Right lung (tissue), 5 donors: ENCODE results near the gene IMMP2L. TPM values are rescaled to one million over a fixed set of nuclear protein-coding genes. Genes with fewer than 3 reads are reported as not detected.

ENCODE experiments used
- DNase-seq, 2 donors: peaks; one replicate each; pipeline ENCODE4 v3.0.0-alpha.2; 2013
- polyA plus RNA-seq, 5 donors: library from polyadenylated mRNA; unstranded; fragments of 120-200 nt; gene quantifications; one replicate each; pipeline versions ENCODE4 v1.2.1 to v1.2.3, GENCODE V29; 2013; ENCODE audit warnings: inconsistent platforms in 1 of 5, low replicate concordance in 1 of 5; ENCODE audit not compliant: insufficient read length in 5 of 5, insufficient read depth in 1 of 5

IMMP2L gene
- polyA plus RNA-seq, 5 donors = 24.1 to 28.9 (median 28.0) TPM

DNA sequence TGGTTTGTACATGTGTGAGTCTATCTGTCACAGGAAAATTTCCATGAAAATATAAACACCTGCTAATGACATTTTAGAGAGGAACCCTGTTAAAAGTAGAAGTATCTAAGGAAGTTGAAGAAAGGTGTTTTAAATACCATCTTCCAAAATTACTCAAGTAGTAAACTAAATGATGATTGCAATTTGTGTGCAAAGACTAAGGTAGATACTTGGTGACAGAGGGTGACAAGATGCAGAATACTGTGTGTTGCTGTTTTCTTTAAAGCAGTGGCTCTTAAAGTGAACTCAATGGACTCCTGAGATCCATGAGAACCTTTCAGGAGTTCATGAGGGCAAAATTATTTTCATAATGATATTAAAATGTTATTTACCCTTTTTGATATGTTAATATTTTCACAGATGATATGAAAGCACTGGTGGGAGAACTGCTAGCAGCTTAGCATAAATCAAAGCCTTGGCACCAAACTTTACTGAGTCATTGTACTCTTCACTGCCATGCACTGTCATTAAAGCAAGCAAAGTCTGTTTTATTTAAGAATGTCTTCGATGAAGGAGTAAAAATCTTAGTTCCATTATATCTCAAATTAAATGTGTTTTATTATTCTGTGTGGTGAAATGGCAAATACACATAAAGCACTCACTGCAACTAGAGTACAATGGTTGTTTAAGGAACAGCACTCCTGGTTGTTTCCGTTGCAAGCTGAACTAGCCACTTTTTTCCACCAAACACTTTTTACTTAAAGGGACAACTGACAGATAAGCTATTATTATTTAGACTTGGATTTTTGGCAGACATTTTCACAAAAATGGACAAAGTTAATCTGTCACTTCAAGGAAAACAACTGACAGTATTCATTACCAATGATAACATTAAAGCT is 337.7 kb downstream of the IMMP2L start:
- DNase-seq = no peak

GRCh38 chr7:111223802-111224253 is 338.5 kb downstream of the IMMP2L start:
- no peak for DNase-seq

GRCh38 chr7:111215550-111215949 is 346.7 kb downstream of the IMMP2L start:
- DNase-seq = no peak

GRCh38 chr7:111212857-111213523 is 349.3 kb downstream of the IMMP2L start:
- no peak for DNase-seq

DNA sequence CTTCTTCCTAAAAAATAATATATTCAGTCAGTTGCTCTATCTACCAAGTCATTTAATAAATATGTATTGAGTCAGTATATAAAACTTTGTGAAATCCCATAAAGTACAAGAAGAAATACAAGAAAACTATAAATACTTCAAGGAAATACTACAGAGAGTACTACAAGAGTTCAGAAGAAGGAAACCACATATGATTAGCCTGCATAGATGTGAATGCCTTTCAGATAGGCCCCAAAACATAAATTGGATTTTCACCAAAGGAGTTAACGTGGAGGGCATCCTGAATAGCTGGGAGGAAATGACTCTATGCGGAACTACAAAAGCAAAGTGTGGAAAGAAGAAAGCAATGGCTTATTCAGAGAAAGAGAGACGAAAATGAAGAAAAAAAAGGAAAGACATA is 351.3 kb downstream of the IMMP2L start:
- DNase-seq = no peak

GRCh38 chr7:111210043-111210442 is 352.2 kb downstream of the IMMP2L start:
- no peak for DNase-seq

DNA sequence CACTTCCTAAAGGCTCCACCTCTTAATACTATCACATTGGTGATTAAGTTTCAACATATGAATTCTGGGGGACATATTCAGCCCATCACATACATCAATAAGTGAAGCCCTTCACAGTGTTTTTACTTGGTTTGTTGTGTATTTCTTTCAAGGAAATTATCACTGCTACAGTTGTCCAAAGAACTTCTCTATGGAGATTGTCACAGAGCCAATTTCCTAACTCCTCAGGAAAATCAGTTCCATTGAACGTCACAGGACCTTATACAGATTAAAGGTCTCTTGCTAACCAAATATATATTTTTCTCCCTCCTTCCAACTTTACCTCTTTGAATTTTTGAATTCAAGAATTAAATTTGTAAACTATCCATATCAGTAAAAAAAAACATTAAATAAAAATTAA is 357.0 kb downstream of the IMMP2L start:
- DNase-seq = no peak

- DNase-seq = no peak
These were observed 360.0 kb downstream of the IMMP2L start for GRCh38 chr7:111202321-111202720.

- no peak for DNase-seq
These were observed 362.6 kb downstream of the IMMP2L start for GRCh38 chr7:111199643-111200042.

GRCh38 chr7:111198255-111198654 is 364.0 kb downstream of the IMMP2L start:
- DNase-seq = no peak

- DNase-seq = no peak
These were observed 365.6 kb downstream of the IMMP2L start for GRCh38 chr7:111196655-111197054.

GRCh38 chr7:111192614-111193413 is 369.5 kb downstream of the IMMP2L start:
- DNase-seq = no peak

- DNase-seq = no peak
These were observed 371.5 kb downstream of the IMMP2L start for GRCh38 chr7:111190804-111191203.

GRCh38 chr7:111184987-111185386 is 377.3 kb downstream of the IMMP2L start:
- no peak for DNase-seq

- DNase-seq = peak; percentile 9 to 20
These were observed 379.0 kb downstream of the IMMP2L start for GRCh38 chr7:111183321-111183720.

DNA sequence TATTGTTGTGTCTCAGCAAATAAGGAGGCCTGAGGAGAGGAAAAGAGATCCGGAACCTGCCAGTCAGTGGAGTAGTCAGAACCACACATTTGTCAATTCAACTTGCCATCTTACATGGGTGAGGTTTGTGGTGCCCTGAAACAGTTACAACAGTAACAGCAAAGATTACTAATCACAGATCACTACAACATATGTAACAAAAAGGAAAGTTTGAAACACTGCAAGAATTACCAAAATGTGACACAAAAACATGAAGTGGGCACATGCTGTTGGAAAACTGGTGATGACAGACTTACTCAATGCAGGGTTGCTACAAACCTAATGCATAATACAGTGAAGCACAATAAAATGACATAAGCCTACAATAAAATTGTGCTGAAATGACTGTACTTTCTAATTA is 382.0 kb downstream of the IMMP2L start:
- DNase-seq = no peak

- DNase-seq = no peak
These were observed 386.3 kb downstream of the IMMP2L start for GRCh38 chr7:111175908-111176441.

GRCh38 chr7:111174510-111174909 is 387.8 kb downstream of the IMMP2L start:
- DNase-seq = no peak

GRCh38 chr7:111173990-111174389 is 388.3 kb downstream of the IMMP2L start:
- no peak for DNase-seq

DNA sequence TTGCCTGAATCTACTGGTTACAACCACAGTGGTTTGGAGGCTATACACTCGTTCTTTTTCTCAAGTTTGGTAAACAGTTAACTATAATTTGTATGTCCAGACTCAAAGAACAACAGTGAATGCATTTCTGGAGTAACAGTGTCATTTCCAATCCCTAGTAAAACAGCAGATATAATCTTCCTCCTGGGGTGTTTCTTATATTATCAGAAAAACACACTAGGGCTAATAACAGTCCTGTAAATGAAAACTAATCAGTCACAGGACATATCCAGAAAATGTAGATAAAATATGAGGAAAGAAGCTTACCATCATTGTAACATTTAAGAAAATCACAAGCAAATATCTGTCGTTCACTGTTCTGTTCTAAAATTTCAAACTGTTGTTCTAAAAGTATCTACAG is 388.8 kb downstream of the IMMP2L start:
- DNase-seq = no peak

DNA sequence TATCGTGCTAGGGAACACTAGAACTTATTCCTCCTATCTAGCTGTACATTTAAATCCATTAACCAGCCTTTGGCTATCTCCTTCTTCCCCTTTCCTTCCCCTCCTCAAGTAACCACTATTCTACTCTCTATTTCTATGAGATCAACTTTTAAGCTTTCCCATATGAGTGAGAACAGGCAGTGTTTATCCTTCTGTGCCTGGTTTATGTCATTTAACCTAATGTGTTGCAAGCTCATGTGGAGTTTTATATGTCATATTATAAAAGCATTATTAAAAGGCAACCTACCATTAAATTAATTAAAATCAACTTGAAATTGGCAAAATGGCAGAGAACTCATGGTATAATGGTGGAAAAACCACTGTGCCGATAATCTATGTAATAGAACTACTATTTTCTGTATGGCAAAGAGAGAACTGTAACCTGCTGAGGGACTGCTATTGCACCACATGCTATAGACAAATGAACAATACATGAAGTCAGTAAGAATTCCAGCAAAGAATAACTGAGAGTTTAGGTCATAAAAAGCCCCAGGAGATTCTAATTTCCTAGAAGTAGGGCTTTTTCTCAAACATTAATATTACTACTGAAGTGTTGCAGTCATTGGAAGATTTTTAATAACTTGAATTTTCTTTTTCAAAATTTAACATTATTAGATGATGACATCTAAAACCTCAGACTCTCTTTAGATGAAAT is 389.6 kb downstream of the IMMP2L start:
- DNase-seq = no peak
